Peyer's patch (tissue), 4 donors: ENCODE measurements around the gene SCNN1B. TPM values are rescaled to one million over a fixed set of nuclear protein-coding genes. Genes with fewer than 3 reads are reported as not detected.

ENCODE experiments used
- DNase-seq, 3 donors: peaks; one replicate each; pipeline ENCODE4 v3.0.0-alpha.2; 2017 to 2019
- H3K27ac ChIP-seq, 4 donors: fragments of 200-600 bp; sonication (generic); one replicate each; pipeline ENCODE4 v1.5.1; 2016 to 2019
- H3K27me3 ChIP-seq, 2 donors: fragments of 200-600 bp; sonication (generic); one replicate each; pipeline ENCODE4 v1.5.1; 2019
- H3K36me3 ChIP-seq, 3 donors: fragments of 200-600 bp; sonication (generic); one replicate each; pipeline ENCODE4 v1.5.1; 2016 to 2019
- H3K4me1 ChIP-seq, 4 donors: fragments of 200-600 bp; sonication (generic); one replicate each; pipeline ENCODE4 v1.5.1; 2016 to 2019
- H3K4me3 ChIP-seq, 4 donors: fragments of 200-600 bp; sonication (generic); 1 replicate in 3 of 4; 2 replicates in 1 of 4; pipeline ENCODE4 v1.5.1; 2016 to 2019; ENCODE audit warnings: mild to moderate bottlenecking in 1 of 4
- H3K9me3 ChIP-seq, 4 donors: fragments of 200-600 bp; sonication (generic); one replicate each; pipeline ENCODE4 v1.5.1; 2016 to 2019; ENCODE audit warnings: mild to moderate bottlenecking in 1 of 4
- POLR2A ChIP-seq, 2 donors: fragments of 450-650 bp; IDR thresholded peaks; one replicate each; pipeline ENCODE4 v1.5.1; 2017; ENCODE audit warnings: antibody characterized with exemption in 2 of 2, mild to moderate bottlenecking in 2 of 2, moderate library complexity in 2 of 2
- total RNA-seq, 4 donors: library from RNA; depleted of rRNA; stranded (reverse); fragments of >200 nt; gene quantifications; one replicate each; pipeline ENCODE4 v1.1.0, GENCODE V29; 2016
- TF ChIP-seq, protein P1 (sequence below), 6 experiments: fragments of 450-650 bp in 4 of 6; fragments of 200-600 bp in 2 of 6; sonication (generic) in 1 of 6; IDR thresholded peaks; one replicate each; pipeline ENCODE4 v1.5.1; 2017 to 2019; ENCODE audit warnings: antibody characterized with exemption in 6 of 6, mild to moderate bottlenecking in 3 of 6, moderate library complexity in 1 of 6

Gene SCNN1B
- total RNA-seq, 4 donors from 2014 or later, result 4.3 to 9.6 (median 6.6) TPM; not detected in 1

DNA sequence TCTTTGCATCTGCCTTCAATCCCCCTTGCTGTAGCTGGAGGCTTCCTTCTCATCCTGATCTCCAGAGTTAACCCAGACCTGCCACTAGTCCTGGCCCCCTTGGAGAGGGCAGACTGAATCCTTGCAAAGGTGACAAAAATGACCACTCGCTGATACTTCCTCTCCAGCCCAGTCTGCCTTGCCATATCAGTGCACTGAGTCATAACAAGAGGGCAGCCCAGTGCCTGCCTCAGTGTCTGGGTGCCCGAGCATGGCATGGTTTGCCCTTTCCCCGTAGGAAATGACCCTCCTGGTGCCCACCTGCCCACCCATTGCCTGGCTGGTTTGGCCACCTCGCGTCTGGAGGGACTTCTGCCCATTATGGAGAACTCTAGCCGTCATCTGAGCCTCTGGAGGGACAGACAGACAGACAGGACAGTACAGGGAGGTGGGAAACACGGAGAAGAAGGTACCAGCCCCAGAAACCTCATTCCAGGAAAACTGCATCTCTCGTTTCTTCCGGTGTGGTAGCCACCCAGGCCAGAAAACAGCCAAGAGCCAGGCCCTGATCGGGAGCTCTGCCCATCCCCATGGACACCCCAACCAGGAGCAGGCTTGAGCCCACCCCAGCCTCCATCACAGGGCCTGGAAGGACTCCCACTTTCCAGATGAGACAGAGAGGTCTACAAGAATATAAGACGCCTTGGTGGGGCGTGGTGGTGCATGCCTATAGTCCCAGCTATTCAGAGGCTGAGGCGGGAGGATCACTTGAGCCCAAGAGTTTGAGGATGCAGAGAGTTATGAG, 71.5 kb downstream of the SCNN1B start:
- no peaks in the 10 kb centered on the region for H3K4me1 ChIP-seq
- H3K9me3 ChIP-seq, result no peaks in the 10 kb centered on the region
- TF ChIP-seq, protein P1, sequence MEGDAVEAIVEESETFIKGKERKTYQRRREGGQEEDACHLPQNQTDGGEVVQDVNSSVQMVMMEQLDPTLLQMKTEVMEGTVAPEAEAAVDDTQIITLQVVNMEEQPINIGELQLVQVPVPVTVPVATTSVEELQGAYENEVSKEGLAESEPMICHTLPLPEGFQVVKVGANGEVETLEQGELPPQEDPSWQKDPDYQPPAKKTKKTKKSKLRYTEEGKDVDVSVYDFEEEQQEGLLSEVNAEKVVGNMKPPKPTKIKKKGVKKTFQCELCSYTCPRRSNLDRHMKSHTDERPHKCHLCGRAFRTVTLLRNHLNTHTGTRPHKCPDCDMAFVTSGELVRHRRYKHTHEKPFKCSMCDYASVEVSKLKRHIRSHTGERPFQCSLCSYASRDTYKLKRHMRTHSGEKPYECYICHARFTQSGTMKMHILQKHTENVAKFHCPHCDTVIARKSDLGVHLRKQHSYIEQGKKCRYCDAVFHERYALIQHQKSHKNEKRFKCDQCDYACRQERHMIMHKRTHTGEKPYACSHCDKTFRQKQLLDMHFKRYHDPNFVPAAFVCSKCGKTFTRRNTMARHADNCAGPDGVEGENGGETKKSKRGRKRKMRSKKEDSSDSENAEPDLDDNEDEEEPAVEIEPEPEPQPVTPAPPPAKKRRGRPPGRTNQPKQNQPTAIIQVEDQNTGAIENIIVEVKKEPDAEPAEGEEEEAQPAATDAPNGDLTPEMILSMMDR (IDR thresholded peaks at IDR 0.05), result no peak
- no peak for TF ChIP-seq POLR2A (IDR thresholded peaks at IDR 0.05)
- H3K27me3 ChIP-seq, result no peaks in the 10 kb centered on the region
- no peak overlapping the region for H3K4me3 ChIP-seq
- no peak for DNase-seq
- H3K36me3 ChIP-seq, result no peaks in the 10 kb centered on the region
- no peak overlapping the region for H3K27ac ChIP-seq

DNA sequence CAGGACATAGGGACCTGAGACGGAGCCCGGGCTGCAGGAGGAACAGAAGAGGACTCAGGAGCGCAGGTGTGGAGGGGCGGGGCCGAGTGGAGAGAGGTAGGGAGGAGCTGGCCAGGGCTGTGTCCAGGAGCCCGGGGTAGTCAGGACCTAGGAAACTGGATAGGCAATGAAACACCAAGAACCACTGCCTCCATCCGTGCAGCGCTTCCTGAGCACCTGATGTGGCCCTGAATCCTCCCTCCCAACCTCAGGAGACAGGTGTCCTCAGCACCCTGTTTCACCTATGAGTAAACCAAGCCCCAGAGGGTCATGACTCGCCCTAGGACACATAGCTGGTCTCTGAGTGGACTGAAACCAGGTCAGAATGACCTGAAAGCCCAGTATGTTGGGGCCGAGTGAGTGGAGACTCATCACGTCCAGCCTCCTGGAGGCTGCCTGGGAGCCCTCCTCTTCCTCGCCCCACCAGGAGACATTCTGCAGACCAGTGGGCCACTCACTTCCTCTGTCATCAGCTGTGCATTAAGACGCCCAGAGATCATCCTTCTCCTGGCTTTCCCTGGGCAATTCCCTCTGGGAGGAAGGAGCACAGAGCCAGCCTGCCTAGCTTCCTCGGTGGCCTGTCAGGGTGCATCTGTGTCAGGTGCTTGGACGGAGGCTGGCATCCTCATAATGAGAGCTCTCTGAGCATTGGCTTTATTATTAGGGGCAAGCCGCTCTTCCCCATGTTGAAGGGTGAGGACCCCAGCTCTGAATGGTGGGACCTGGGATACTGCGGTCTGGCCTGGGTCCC, 72.8 kb downstream of the SCNN1B start:
- DNase-seq, result no peak
- Histone ChIP-seq H3K27ac (no peak overlapping the region), H3K36me3 (no peaks in the 10 kb centered on the region), H3K4me3 (no peak overlapping the region), H3K27me3 (no peaks in the 10 kb centered on the region), H3K4me1 (no peaks in the 10 kb centered on the region), H3K9me3 (no peaks in the 10 kb centered on the region)
- TF ChIP-seq, protein P1 (IDR thresholded peaks at IDR 0.05), result no peak
- no peak for TF ChIP-seq POLR2A (IDR thresholded peaks at IDR 0.05)

DNA sequence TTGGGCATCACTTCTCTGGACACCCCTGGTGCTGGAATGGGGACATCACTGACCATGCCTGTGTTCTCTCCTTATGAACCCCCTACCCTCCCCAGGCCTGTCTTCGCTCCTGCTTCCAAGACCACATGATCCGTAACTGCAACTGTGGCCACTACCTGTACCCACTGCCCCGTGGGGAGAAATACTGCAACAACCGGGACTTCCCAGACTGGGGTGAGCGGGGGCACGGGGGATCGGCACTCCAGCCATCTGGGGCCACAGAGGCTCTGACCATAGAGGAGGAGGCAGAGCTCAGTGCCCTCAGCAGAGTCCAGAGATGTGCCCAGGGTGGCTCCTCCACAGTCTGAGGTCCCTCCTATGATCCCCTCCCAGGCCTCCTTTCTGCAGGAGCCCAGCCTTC, 73.5 kb downstream of the SCNN1B start:
- Histone ChIP-seq H3K27ac (no peak overlapping the region), H3K4me1 (no peaks in the 10 kb centered on the region), H3K9me3 (no peaks in the 10 kb centered on the region), H3K27me3 (no peaks in the 10 kb centered on the region), H3K36me3 (no peaks in the 10 kb centered on the region), H3K4me3 (no peak overlapping the region)
- no peak for DNase-seq
- no peak for TF ChIP-seq POLR2A (IDR thresholded peaks at IDR 0.05)
- TF ChIP-seq, protein P1 (IDR thresholded peaks at IDR 0.05), result no peak

DNA sequence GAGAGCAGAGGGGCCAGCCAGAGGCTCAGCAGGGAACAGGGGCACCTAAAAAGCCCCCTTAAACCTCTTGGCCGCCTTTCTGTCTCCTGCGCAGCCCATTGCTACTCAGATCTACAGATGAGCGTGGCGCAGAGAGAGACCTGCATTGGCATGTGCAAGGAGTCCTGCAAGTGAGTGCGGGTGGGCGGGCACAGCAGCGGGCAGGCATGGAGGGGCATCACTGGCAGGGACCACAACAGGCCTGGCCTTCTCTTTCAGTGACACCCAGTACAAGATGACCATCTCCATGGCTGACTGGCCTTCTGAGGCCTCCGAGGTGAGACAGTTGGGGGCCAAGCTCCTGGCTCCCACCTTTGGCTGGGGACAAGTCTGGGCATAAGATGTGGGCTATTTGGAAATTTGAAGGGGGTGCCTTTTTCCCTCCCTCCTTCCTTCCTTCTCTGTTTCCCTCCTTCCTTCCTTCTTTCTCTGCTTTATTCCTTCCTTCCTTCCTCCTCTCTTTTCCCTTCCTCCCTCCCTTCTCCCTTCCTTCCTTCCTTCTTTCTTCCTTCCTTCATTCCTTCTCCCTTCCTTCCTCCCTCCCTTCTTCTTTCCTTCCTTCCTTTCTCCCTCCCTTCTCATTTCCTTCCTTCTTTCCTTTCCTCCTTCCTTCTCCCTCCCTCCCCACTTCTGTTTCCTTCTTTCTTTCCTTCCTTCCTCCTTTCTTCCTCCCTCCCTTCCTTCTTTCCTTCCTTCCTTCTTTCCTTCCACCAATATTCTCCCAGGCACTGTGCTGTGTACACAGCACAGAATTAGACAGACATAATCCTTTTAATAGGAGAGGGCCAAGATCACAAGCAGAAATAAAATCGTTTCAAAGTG, 75.2 kb downstream of the SCNN1B start:
- no peak overlapping the region for H3K4me3 ChIP-seq
- TF ChIP-seq POLR2A (IDR thresholded peaks at IDR 0.05), result no peak
- TF ChIP-seq, protein P1 (IDR thresholded peaks at IDR 0.05), result no peak
- no peak for DNase-seq
- H3K4me1 ChIP-seq, result no peaks in the 10 kb centered on the region
- no peaks in the 10 kb centered on the region for H3K36me3 ChIP-seq
- H3K9me3 ChIP-seq, result no peaks in the 10 kb centered on the region
- no peaks in the 10 kb centered on the region for H3K27me3 ChIP-seq
- H3K27ac ChIP-seq, result no peak overlapping the region

DNA sequence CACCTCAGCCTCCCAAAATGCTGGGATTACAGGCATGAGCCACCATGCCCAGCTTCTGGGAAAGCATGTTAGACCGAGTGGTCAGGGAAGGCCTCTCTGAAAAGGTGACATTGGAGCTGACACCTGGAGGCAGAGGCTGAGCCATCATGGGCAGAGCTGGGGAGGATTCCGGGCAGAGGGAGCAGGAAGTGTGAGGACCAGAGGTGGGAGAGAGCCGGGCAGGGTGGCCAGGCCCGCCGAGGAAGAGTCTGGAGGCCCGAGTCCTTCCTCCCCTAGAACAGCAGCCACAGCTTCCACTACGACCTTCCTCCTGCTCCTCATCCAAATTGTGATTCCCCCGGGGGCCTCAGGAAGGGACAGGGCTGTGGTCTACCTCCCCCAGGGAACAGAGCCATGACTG, 76.2 kb downstream of the SCNN1B start:
- no peak for DNase-seq
- TF ChIP-seq, protein P1 (IDR thresholded peaks at IDR 0.05), result no peak
- no peak for TF ChIP-seq POLR2A (IDR thresholded peaks at IDR 0.05)
- Histone ChIP-seq H3K36me3 (no peaks in the 10 kb centered on the region), H3K4me3 (no peak overlapping the region), H3K27me3 (no peaks in the 10 kb centered on the region), H3K27ac (no peak overlapping the region), H3K9me3 (no peaks in the 10 kb centered on the region), H3K4me1 (no peaks in the 10 kb centered on the region)
